SK-MEL-5 (cell line): ENCODE data around the gene WSCD1. TPM values are rescaled to one million over a fixed set of nuclear protein-coding genes. Genes with fewer than 3 reads are reported as not detected.

Experiments used
- DNase-seq: peaks from one replicate; pipeline ENCODE4 v3.0.0-alpha.2; 2016; ENCODE audit warnings: low read depth, low spot score
- in situ Hi-C: cut with HindIII; loops from 2 replicates; pipeline ENCODE4 v1.10.0; 2016; ENCODE audit warnings: low sequenced_read_pairs, high pct_unique_total_duplicates, low pct_unique_long_range_greater_than_20kb
- polyA plus RNA-seq, 2 experiments: library from polyadenylated mRNA; depleted of rRNA; stranded (reverse); fragments of >200 nt; gene quantifications; 2 replicates each; pipeline ENCODE4 v1.2.3, GENCODE V29; 2015
- total RNA-seq: library from RNA; depleted of rRNA; stranded (reverse); fragments of >200 nt; shearing (Covaris generic); gene quantifications from 2 replicates; pipeline ENCODE4 v1.2.3, GENCODE V29; 2014; rRNA removed

Gene WSCD1
- 0.35 and 0.66 TPM in 2 replicates for total RNA-seq
- polyA plus RNA-seq (2015; cell fraction: cytosol; rRNA removed), result 0.52 and 1.2 TPM in 2 replicates
- polyA plus RNA-seq (2015; cell fraction: nucleus; rRNA removed), result 0.19 and 2.4 TPM in 2 replicates

DNA sequence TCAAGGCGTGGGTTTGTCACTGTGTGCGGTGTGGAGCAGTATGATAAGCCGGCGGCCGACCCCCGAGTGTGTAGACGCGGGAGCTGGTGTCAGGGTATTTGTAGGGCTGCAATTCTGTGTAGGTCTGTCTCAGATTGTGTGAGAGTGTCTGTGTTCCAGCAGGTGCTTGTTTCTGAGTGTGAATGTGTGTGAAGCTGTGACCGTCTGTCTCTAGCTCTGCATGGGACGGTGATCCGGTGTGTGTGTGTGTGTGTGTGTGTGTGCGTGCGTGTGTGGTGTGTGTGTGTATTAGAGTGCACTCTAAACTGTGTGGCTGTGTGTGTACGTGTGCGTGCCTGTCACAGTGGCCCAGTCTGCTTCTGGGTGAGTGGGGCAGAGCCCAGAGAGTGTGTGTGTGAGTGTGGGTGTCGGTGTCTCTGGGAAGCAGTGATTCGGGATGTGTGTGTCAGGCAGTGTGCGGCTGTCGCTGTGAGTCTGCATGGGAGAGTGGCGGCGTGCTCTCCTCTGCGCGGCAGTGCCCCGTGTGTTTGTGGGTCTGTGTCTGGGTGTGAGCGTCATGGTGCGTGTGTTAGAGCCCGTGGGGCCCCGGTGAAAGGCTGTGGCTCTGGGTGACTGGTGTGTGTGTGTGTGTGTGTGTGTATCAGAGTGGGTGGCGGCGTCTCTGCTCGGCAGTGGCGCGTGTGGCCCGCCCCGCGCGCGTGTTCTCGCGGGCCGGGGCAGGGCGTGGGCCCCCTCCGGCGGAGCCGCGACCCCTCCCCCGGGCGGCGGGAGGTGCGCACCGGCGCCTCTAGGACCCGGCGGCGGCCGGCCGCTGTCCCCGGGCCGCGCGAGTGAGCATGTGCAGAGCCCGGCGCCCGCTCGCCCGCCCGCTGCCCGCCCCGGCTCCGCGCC, at the start of gene WSCD1:
TSS of gene WSCD1 (plus strand) at position 841 of the 891 bp plus-strand sequence. CDS start 10,280 bp downstream, outside the sequence.
- no peak for DNase-seq
- in situ Hi-C loops, result no loop called here

DNA sequence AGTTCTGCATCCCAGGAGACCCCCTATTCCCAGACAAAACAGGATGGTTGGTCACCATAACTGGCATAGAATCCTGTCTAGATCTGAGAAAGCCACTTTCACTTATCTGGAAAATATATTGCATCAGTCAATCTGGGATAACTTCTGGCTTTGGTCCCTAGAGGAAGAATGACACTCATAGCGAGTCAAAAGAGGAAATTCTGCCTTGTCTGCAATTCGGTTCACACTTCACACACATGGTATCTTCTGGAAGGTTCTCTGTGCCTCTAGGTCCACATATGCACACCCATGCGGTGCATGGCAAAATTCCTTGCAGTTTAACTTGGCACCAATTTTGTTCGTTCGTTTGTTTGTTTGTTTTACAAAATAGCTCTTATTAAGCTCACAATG, 49.2 kb upstream of the WSCD1 start:
- in situ Hi-C loops, result no loop called here
- no peak for DNase-seq

DNA sequence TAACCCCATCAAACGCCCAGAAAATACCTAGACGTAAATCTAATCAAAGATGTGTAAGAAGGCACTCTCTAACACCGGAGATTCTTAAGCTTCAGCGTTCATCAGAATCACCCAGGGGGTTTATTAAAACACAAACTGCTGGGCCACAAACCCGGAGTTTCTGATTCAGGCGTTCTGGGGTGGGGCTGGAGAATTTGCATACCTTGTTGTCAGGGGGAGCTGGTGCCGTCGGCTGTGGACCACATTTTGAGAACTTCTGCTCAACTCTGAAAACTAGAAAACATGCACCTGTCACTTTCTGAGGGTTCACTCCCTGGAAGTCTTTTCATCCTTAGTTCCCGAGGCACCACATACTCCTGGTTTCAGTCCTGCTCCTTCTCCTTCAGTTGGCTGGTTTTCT, 48.6 kb upstream of the WSCD1 start:
- in situ Hi-C loops, result no loop called here
- DNase-seq, result no peak

GRCh38 chr17:6023036-6023831, 46.9 kb upstream of the WSCD1 start:
- in situ Hi-C loops, result no loop called here
- no peak for DNase-seq

DNA sequence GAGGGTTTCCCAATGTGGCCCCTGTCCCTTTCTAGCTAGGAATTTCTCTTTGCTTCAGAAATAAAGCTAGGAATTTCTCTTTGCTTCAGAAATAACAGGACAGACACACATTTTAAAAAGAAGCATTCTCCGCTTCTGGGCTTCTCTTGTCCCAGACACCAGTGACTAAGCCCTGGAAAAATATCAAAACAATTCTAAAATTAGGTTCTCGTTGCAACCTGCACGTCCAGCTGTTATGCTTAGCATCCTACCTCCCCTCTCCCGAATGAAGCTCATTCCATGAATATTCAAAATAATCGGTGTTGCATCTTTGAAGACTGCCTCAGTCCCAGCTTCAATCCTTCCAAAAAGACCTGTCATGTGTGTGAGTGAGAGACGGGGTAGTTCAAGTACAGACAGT, 45.6 kb upstream of the WSCD1 start:
- no peak for DNase-seq
- in situ Hi-C loops, result no loop called here

- no peak for DNase-seq
- in situ Hi-C loops, result no loop called here
Measured at GRCh38 chr17:6027342-6028024, 42.7 kb upstream of the WSCD1 start.

GRCh38 chr17:6028294-6028693, 41.9 kb upstream of the WSCD1 start:
- in situ Hi-C loops, result no loop called here
- DNase-seq, result no peak

DNA sequence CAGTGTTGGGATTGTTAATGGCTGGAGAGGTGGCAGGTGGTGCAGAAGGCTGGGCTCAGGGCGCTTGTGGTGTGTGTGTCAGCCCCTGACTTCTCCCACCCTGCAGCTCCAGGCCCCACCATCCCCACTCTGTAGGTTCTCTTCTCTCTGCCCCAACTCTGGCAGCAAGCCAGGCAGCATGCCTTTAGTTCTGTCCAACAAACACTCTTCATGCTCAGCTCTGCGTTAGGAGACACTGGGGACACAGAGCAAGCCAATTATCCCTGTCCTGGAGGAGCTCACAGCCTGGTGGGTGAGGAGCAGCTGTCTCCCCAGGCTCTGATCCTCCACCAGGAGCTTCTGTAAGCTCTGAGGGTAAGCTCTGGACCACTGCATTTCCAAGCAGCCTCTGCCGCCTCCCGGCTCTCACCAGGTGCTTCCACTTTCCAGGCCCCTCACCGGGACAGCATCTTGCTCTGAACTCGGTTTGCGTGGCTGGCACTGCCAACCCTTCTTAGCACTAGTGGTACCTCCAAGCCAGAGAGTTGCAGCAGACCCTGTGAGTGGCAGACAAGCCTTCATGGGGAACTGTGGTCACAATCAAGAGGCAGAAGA, 34.3 kb upstream of the WSCD1 start:
- no peak for DNase-seq
- in situ Hi-C loops, result no loop called here

DNA sequence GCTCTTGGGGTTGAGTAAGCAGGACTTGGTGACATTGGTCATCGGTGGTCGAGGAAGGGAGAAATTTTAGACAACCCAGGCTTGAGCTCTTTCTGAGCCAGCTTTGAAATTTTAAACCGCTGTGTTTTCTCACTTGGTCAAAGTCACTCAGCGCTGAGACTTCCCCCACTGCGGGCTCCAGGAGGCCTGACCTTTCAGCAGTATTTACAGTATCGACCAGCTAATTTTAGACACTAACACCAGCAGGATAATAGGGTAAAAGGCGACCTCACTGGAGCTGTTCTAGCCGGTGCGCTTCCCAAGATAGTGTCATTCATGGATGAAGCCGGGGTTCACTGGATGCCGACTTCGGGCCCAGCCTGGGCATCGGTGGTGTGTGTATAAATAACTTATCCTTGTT, 29.7 kb upstream of the WSCD1 start:
- DNase-seq, result no peak
- in situ Hi-C loops, result no loop called here

GRCh38 chr17:6041246-6041645, 28.9 kb upstream of the WSCD1 start:
- no peak for DNase-seq
- in situ Hi-C loops, result no loop called here

- in situ Hi-C loops, result no loop called here
- DNase-seq, result no peak
Measured at GRCh38 chr17:6043405-6043804, 26.8 kb upstream of the WSCD1 start.

DNA sequence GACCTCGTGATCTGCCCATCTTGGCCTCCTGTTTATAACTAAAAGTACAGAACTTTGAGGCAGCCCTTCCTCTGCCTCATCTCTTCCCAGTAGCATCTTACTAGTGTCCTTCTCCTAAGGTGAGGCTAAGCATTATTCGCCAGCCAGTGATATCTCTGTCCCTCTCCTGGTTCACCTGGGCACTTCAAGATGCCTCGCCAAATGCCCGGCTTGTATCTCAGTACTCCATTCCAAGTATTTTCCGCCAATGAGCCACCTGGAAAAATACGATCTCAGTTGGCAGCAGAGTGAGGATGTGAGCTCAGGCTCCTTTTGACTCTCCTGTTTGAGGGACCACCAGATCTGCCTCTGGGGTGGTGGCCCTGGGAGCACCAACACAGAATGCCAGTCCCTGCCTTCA, 25.9 kb upstream of the WSCD1 start:
- in situ Hi-C loops, result no loop called here
- DNase-seq, result no peak

DNA sequence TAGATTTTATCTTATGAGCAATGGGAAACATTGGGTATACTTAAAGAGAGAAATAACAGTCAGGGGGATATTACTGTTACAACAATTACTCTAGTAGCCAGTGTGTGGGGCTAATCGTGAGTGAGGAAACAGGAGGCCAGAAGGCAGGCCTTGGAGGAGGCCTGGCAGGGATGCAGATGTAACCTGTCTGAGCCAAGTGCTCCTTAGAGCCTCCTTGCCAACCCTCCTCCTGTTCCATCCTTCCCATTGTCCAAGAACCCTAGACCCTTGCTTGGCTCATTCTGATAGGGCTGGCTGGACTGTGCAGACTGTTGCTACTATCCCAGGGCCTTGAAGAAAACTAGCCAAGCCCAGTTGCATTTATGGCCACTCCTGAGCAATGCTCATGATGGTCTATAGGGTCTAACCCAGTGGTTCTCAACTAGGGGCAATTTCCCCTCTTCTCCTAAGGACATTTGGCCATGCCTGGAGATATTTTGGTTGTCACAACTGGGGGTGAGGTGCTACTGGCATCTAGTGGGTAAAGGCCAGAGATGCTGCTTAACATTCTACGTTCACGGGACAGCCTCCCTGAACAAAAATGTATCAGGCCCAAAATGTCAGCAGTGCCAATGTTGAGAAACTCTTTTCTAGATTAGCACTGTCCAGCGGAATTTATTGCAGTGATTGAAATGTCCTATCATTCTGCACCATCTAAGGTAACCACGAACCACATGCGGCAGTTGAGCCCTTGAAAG, 24.4 kb upstream of the WSCD1 start:
- peak; percentile 11 for DNase-seq
- in situ Hi-C loops, result no loop called here

DNA sequence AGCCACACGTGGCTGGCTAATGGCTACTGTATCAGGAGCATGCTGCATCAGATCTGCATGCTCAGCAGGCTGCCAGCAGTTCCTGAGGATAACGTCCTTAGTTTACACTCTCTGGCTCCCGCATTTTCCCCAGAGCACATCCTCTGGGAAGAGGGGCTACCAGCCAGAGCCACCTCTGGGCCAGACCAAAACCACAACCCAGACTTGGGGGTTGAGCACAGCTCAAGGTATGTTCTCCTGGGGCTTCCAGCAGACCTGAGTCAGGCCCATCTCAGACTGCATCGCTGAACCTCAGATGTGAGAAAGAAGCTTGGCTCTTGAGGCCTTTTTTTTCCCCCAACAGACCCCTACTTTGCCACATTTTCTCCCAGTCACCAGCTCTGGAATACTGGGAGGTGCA, 23.7 kb upstream of the WSCD1 start:
- in situ Hi-C loops, result no loop called here
- DNase-seq, result no peak

DNA sequence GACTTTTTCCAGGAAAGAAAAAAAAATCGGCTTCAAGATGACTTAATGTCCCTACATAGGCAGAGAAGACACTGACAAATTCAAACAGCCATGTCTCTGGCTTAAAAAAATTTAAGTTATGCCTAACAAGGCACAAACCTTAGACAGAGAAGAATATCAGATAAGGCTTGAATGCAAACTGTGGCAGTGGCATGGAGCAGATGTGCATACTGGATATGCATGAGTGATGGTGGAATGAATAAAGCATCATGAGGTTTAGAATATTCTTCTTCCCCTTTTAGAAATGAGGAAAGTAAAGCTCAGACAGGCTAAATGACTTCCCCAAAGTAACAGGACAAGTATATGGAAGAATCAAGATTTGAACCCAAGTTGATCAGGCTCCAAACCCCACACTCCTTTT, 23.2 kb upstream of the WSCD1 start:
- DNase-seq, result no peak
- in situ Hi-C loops, result no loop called here

DNA sequence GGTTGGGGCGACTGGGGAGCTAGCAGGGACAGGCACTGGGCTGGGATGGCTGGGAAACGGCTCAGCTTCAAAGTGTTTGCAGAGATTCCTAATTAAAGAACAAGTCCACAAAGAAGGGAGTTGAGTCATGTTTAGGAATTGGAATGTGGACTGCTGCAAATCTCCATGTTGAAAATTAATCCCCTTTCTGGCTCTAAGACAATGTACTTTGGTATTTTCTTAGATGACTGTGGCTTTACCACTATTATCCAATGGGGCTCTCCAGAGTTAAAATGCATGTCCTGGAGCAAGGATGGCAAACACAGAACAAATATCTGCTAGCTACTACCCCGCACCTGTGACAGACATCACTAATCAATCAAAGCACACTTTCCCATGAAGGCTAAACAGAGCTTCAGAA, 22.2 kb upstream of the WSCD1 start:
- in situ Hi-C loops, result no loop called here
- no peak for DNase-seq

- no peak for DNase-seq
- in situ Hi-C loops, result no loop called here
Measured at GRCh38 chr17:6048486-6048885, 21.7 kb upstream of the WSCD1 start.
